HL-60 (cell line): ENCODE data around the gene ACAD10.

Experiments used
- DNase-seq, 2 experiments: peaks; one replicate each; pipeline ENCODE4 v3.0.0-alpha.2; 2010 to 2020; ENCODE audit warnings: low read depth in 1 of 2, low spot score in 1 of 2
- H3K27ac ChIP-seq: fragments of 250-450 bp; sonication (Bioruptor Pico); replicated peaks from 2 replicates; pipeline ENCODE4 v1.5.1; 2020; ENCODE audit warnings: mild to moderate bottlenecking, moderate library complexity
- H3K27me3 ChIP-seq: fragments of 250-450 bp; sonication (Bioruptor Pico); 2 replicates; pipeline ENCODE4 v1.5.1; 2021; ENCODE audit warnings: mild to moderate bottlenecking, moderate library complexity; ENCODE audit not compliant: insufficient read depth, poor library complexity, severe bottlenecking
- H3K4me3 ChIP-seq: replicated peaks from 2 replicates; pipeline ENCODE4 v1.5.1; 2011; ENCODE audit warnings: mild to moderate bottlenecking, control low read depth, low read length; ENCODE audit not compliant: insufficient read depth
- CTCF ChIP-seq: IDR thresholded peaks from one replicate; pipeline ENCODE4 v1.5.1; 2011; ENCODE audit warnings: low read length, control low read depth, inconsistent platforms; ENCODE audit not compliant: insufficient read depth
- GABPA ChIP-seq: IDR thresholded peaks from 2 replicates; pipeline ENCODE4 v1.6.1; 2012; ENCODE audit warnings: low read depth
- POLR2AphosphoS5 ChIP-seq: IDR thresholded peaks from 2 replicates; pipeline ENCODE4 v1.6.1; 2012; ENCODE audit warnings: low read depth
- REST ChIP-seq: IDR thresholded peaks from 2 replicates; pipeline ENCODE4 v1.6.1; 2012; ENCODE audit warnings: low read depth; ENCODE audit not compliant: insufficient replicate concordance
- SPI1 ChIP-seq: IDR thresholded peaks from 2 replicates; pipeline ENCODE4 v1.6.1; 2012; ENCODE audit warnings: low read depth, mild to moderate bottlenecking, borderline replicate concordance

The ACAD10 gene

GRCh38 chr12:111756196-111756595 is 70.3 kb downstream of the ACAD10 start:
- DNase-seq, result no peak
- Histone ChIP-seq H3K27ac (peak overlapping the region; percentile 85; the same call in 1 of the 2 replicates), H3K27me3 (no peaks in the 10 kb centered on the region), H3K4me3 (no peak overlapping the region)
- TF ChIP-seq POLR2AphosphoS5 (no peak), CTCF (no peak), SPI1 (no peak), GABPA (no peak), REST (no peak)

GRCh38 chr12:111756681-111757080 is 70.8 kb downstream of the ACAD10 start:
- no peak for TF ChIP-seq REST
- TF ChIP-seq SPI1, result no peak
- H3K27ac ChIP-seq, result peak overlapping the region; percentile 85
- no peaks in the 10 kb centered on the region for H3K27me3 ChIP-seq
- DNase-seq, result no peak
- no peak overlapping the region for H3K4me3 ChIP-seq

- Histone ChIP-seq H3K27me3 (no peaks in the 10 kb centered on the region), H3K27ac (peak overlapping the region; percentile 85), H3K4me3 (no peak overlapping the region)
- peak; percentile 61 to 97 for DNase-seq
- TF ChIP-seq REST (no peak), GABPA (no peak), CTCF (no peak), SPI1 (peak; percentile 100), POLR2AphosphoS5 (peak; percentile 82)
These were observed 71.7 kb downstream of the ACAD10 start for GRCh38 chr12:111757361-111758119.
